Spleen (tissue), 13 donors: ENCODE measurements around the gene SPIN3. TPM values are rescaled to one million over a fixed set of nuclear protein-coding genes. Genes with fewer than 3 reads are reported as not detected.
"Not testable (repeated sequence)": the region's sequence is repeated elsewhere in the genome, so short reads cannot be mapped to it uniquely, and the experiment has no call there.

Experiments used
- DNase-seq: peaks from one replicate; pipeline ENCODE4 v3.0.0-alpha.2; 2020
- H3K27ac ChIP-seq, 8 donors: fragments of 200-600 bp; sonication (generic) in 7 of 8; 1 replicate in 4 of 8; 2 replicates in 4 of 8; pipeline versions ENCODE4 v1.5.0 to v1.8.0; 2016 to 2021; ENCODE audit warnings: inconsistent platforms in 4 of 8, mild to moderate bottlenecking in 4 of 8, moderate library complexity in 1 of 8
- H3K27me3 ChIP-seq, 7 donors: fragments of 200-600 bp; sonication (generic) in 6 of 7; replicated peaks in 1 of 7; 1 replicate in 4 of 7; 2 replicates in 3 of 7; pipeline versions ENCODE4 v1.5.0 to v1.8.0; 2016 to 2021; ENCODE audit warnings: inconsistent platforms in 3 of 7, mild to moderate bottlenecking in 1 of 7
- H3K36me3 ChIP-seq, 6 donors: fragments of 200-600 bp; sonication (generic) in 5 of 6; 1 replicate in 4 of 6; 2 replicates in 2 of 6; pipeline versions ENCODE4 v1.5.0 to v1.8.0; 2016 to 2021; ENCODE audit warnings: inconsistent platforms in 2 of 6
- H3K4me1 ChIP-seq, 6 donors: fragments of 200-600 bp; sonication (generic) in 5 of 6; 1 replicate in 3 of 6; 2 replicates in 3 of 6; pipeline versions ENCODE4 v1.5.0 to v1.8.0; 2016 to 2021; ENCODE audit warnings: inconsistent platforms in 3 of 6
- H3K4me3 ChIP-seq, 8 donors: fragments of 200-600 bp; sonication (generic) in 7 of 8; 1 replicate in 4 of 8; 2 replicates in 4 of 8; pipeline versions ENCODE4 v1.5.0 to v1.8.0; 2016 to 2021; ENCODE audit warnings: inconsistent platforms in 4 of 8, mild to moderate bottlenecking in 4 of 8, moderate library complexity in 2 of 8
- H3K9me3 ChIP-seq, 8 donors: fragments of 200-600 bp; sonication (generic) in 7 of 8; 1 replicate in 4 of 8; 2 replicates in 4 of 8; pipeline versions ENCODE4 v1.5.0 to v1.8.0; 2016 to 2021; ENCODE audit warnings: inconsistent platforms in 4 of 8
- CTCF ChIP-seq, 11 experiments: fragments of 200-600 bp in 7 of 11; fragments of 450-650 bp in 4 of 11; sonication (generic) in 4 of 11; IDR thresholded peaks in 8 of 11; conservative IDR thresholded peaks in 3 of 11; 1 replicate in 7 of 11; 2 replicates in 4 of 11; pipeline versions ENCODE4 v1.4.0 to v1.8.0; 2016 to 2021; ENCODE audit warnings: antibody characterized with exemption in 11 of 11, inconsistent platforms in 4 of 11, mild to moderate bottlenecking in 1 of 11
- POLR2A ChIP-seq, 3 donors: fragments of 450-650 bp; IDR thresholded peaks; one replicate each; pipeline ENCODE4 v1.5.1; 2017; ENCODE audit warnings: antibody characterized with exemption in 3 of 3, mild to moderate bottlenecking in 1 of 3
- POLR2AphosphoS5 ChIP-seq, 3 donors: sonication (generic); formaldehyde crosslinking; IDR thresholded peaks; one replicate each; pipeline ENCODE4 v1.5.1; 2017; ENCODE audit warnings: antibody characterized with exemption in 3 of 3
- WGBS, 5 donors: extraction: QIAGEN DNeasy Blood & Tissue Kit in 3 of 5; methylation state at CpG; one replicate each; pipeline versions ENCODE4 v1.1.5 to v1.1.7; 2013 to 2018; 5-methylcytosine and 5-hydroxymethylcytosine counted together
- intact Hi-C: fragments of 100-400 bp; cut with DNase I; formaldehyde crosslinking; loops from one replicate; pipeline ENCODE4 v1.15.0; 2023; ENCODE audit warnings: low total_unique reads
- long read RNA-seq, 2 donors: transcript quantifications; one replicate each; lab custom pipeline, GENCODE V29; 2026
- polyA plus RNA-seq, 3 donors: library from polyadenylated mRNA; stranded (reverse); fragments of 200-250 nt; gene quantifications; one replicate each; pipeline ENCODE4 v1.2.1, GENCODE V29; 2013
- total RNA-seq, 7 donors: library from RNA; depleted of rRNA in 3 of 7; stranded (reverse); fragments of >200 nt in 3 of 7; fragmentation: NEBNext Ultra II Directional in 4 of 7; extraction: Animal tissue kit (Norgen Biotek cat#: 25700) in 4 of 7; gene quantifications; one replicate each; pipeline versions ENCODE4 v1.1.0 to v1.2.1, GENCODE V29; 2016 to 2021
- donor health status: healthy with polysubstance abuse.
- donor health status: DM: no; HTN: no; CAD: no; lungs with moderate emphysema.
- donor health status: DM: no; HTN: no; CAD: no.
- donor health status: Bipolar disorder and iron deficiency.
- donor health status: healthy.
- donor health status: DM: no; HTN: no; CAD: no.
- donor health status: DM: yes; HTN: yes; CAD: no.

SPIN3 gene
- total RNA-seq = 10 to 100 TPM in 4 of 7 donors, 1 to 10 TPM in 3; 7.7 to 14.0 (median 11.7) TPM
- polyA plus RNA-seq = 1 to 10 TPM; 4.9 to 8.2 (median 7.1) TPM
- long read RNA-seq, donor 1, full-length matches to known transcripts = 3 of 3 reads
- long read RNA-seq, donor 1, partial matches to known transcripts = 0 of 3 reads
- long read RNA-seq, donor 1, other reads (novel, unspliced or antisense) = 0 of 3 reads
- long read RNA-seq, donor 2, full-length matches to known transcripts = 1 of 1 reads
- long read RNA-seq, donor 2, partial matches to known transcripts = 0 of 1 reads
- long read RNA-seq, donor 2, other reads (novel, unspliced or antisense) = 0 of 1 reads

GRCh38 chrX:56995271-56995994, at the start of gene SPIN3:
TSS of gene SPIN3 (minus strand) at chrX:56995541. CDS start at chrX:56994947, 594 bp downstream.
- 1 to 39% (median 1%) methylated on average over 20 to 39 of the region's 39 CpGs for WGBS, 5 donors
- H3K27me3 ChIP-seq = peaks cover 0 to 16% (median 0%) of the 10 kb centered on the region in 7 donors
- TF ChIP-seq POLR2AphosphoS5 (IDR thresholded peaks at IDR 0.05) (peak; percentile 76 to 83 (median 79)), POLR2A (IDR thresholded peaks at IDR 0.05) (no peak)
- H3K27ac ChIP-seq = peak within 1 kb of the TSS in 7 of 8 donors; percentile 19 to 80 (median 69)
- peak; percentile 86 for DNase-seq
- H3K4me3 ChIP-seq = peak within 1 kb of the TSS; percentile 14 to 74 (median 48)
- H3K9me3 ChIP-seq = no peaks in the 10 kb centered on the region
- H3K36me3 ChIP-seq = no peaks in the 10 kb centered on the region
- peaks cover 0 to 5% (median 0%) of the 10 kb centered on the region in 6 donors for H3K4me1 ChIP-seq
- intact Hi-C loops = no loop called here

DNA sequence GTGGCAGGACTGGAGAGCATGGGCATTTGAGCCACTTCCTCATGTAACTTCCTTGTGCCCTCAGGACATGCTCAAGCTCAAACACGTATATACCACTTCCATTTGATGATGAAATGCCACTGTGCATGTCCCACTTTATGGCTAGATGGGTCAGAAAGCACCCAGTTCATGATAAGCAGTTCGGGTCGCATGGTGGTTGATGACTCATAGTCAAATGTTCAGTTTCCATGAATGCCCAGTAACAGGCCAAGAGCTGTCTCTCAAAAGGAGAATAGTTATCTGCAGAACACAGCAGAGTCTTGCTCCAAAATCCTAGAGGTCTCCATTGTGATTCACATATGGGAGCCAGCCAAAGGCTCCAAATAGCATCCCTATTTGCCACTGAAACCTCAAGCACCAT, 48.9 kb upstream of the SPIN3 start:
- TF ChIP-seq CTCF (IDR thresholded peaks at IDR 0.05 in 8 of 11, conservative IDR thresholded peaks at IDR 0.05 in 3 of 11) (no peak), POLR2A (IDR thresholded peaks at IDR 0.05) (no peak), POLR2AphosphoS5 (IDR thresholded peaks at IDR 0.05) (no peak)
- H3K27me3 ChIP-seq = peaks cover 0 to 31% (median 0%) of the 10 kb centered on the region in 7 donors
- intact Hi-C loops = no loop called here
- no peaks in the 10 kb centered on the region for H3K9me3 ChIP-seq
- no peak overlapping the region for H3K27ac ChIP-seq
- H3K4me3 ChIP-seq = no peak overlapping the region
- no peaks in the 10 kb centered on the region for H3K36me3 ChIP-seq
- no peaks in the 10 kb centered on the region for H3K4me1 ChIP-seq
- no peak for DNase-seq
- 55 to 80% (median 71%) methylated on average over 1 to 3 of the region's 3 CpGs for WGBS, 5 donors

DNA sequence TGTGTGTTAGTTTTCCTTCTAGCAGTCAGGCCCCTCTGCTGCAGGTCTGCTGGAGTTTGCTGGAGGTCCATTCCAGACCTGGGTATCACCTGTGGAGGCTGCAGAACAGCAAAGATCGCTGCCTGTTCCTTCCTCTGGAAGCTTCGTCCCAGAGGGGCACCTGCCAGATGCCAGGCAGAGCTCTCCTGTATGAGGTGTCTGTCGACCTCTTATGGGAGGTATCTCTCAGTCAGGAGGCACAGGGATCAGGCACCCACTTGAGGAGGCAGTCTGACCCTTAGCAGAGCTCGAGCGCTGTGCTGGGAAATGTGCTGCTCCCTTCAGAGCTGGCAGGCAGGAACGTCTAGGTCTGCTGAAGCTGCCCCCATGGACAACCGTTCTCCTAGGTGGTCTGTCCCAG, 41.9 kb upstream of the SPIN3 start:
- Histone ChIP-seq H3K9me3 (peaks cover 0 to 18% (median 0%) of the 10 kb centered on the region in 8 donors), H3K27me3 (peaks cover 0 to 13% (median 0%) of the 10 kb centered on the region in 7 donors)
- H3K27ac ChIP-seq, H3K36me3 ChIP-seq, H3K4me1 ChIP-seq, DNase-seq, intact Hi-C loops, H3K4me3 ChIP-seq: not testable (repeated sequence)
- 76 to 85% (median 80%) methylated on average over 5 to 7 of the region's 7 CpGs; no CpG with 5 or more reads in 1 of the 5 donors for WGBS, 5 donors

DNA sequence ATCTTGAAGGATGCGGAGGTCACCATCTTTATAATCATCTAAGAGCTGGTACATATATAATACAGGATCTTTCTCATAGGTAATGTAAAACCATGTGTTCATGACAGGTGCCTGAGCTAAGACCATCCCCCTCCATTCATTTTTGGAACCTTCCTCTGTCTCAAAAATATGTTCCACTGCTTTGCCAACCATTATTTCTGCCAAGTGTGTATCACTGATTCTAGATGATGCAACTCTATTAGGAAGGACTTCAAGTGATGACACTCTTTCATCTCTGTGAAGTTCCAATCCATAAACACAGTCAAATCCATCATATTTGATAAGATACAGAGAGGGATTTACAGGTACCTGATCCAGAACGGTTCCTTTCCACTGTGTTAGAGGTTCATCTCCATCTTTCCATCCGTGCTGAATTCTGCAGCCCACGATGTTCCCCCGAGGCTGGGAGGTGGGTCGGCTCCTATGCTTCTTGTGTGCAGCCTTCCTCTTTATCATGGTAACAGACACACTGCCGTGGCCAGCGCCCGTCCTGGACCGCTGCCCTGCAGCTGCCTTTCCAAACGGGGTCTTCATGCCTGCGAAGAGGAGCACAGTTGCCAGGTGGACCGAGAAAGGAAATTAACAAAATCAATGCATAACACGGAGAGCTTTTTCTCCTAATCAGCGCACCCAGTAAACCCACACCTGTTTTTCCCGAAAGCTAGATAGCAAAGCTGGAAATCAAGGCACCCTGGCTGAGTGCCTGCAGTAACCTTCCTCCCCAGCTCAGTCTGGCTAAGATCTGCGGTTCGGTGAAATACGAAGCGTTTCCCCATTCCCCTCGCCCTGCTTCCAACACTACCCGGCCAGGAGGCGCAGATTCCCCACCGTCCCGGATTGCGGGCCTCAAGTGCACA, 718 bp downstream of the SPIN3 start:
- H3K4me1 ChIP-seq = peaks cover 0 to 5% (median 0%) of the 10 kb centered on the region in 6 donors
- TF ChIP-seq POLR2A (IDR thresholded peaks at IDR 0.05) = no peak
- TF ChIP-seq POLR2AphosphoS5 (IDR thresholded peaks at IDR 0.05) = no peak
- TF ChIP-seq CTCF (IDR thresholded peaks at IDR 0.05 in 8 of 11, conservative IDR thresholded peaks at IDR 0.05 in 3 of 11) = no peak
- peak overlapping the region; percentile 14 to 74 (median 48) for H3K4me3 ChIP-seq
- DNase-seq = peak; percentile 54
- WGBS, 5 donors = 32 to 62% (median 53%) methylated on average over 18 to 26 of the region's 26 CpGs
- H3K27ac ChIP-seq = peak overlapping the region in 6 of 8 donors; percentile 48 to 80 (median 70)
- intact Hi-C loops = no loop called here
- H3K9me3 ChIP-seq = no peaks in the 10 kb centered on the region
- peaks cover 0 to 16% (median 0%) of the 10 kb centered on the region in 7 donors for H3K27me3 ChIP-seq
- H3K36me3 ChIP-seq = no peaks in the 10 kb centered on the region
